ENCODE results near the gene UGGT1. TPM values are rescaled to one million over a fixed set of nuclear protein-coding genes. Genes with fewer than 3 reads are reported as not detected.

Gene UGGT1
- total and polyA plus RNA-seq, 7 donors, result 1.8 to 47.9 (median 21.5) TPM

DNA sequence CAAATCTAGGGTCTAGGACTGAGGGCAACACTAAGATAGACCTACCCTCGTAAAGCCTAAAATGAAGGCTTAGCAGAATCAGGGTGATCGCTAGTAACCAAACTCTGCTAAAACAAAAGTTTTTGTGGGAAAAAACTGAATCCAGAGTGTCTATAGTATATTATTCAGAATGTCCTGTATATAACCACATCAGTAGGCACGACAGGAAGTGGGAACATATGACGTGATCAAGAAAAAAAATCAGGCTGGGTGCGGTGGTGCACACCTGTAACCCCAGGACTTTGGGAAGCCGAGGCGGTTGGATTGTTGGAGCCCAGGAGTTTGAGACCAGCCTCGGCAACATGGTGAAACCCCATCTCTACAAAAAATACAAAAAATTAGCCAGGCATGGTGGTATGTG is 106.1 kb downstream of the UGGT1 start:
- Histone ChIP-seq H3K27ac (peak overlapping the region; percentile 30 to 73 (median 63)), H3K4me1 (peaks cover 0 to 23% (median 18%) of the 10 kb centered on the region in 4 donors), H3K4me3 (no peak overlapping the region), H3K36me3 (no peaks in the 10 kb centered on the region), H3K9me3 (no peaks in the 10 kb centered on the region), H3K27me3 (no peaks in the 10 kb centered on the region)
- no peak for DNase-seq
- 78 to 89% methylated on average over 8 of the region's 8 CpGs for WGBS, 2 donors
- intact Hi-C loops (cut with DNase I), result loop anchor here (5.0 kb wide), 1 partner anchor 35 kb away; no protein-coding TSS in a partner anchor
- TF ChIP-seq, protein P1, sequence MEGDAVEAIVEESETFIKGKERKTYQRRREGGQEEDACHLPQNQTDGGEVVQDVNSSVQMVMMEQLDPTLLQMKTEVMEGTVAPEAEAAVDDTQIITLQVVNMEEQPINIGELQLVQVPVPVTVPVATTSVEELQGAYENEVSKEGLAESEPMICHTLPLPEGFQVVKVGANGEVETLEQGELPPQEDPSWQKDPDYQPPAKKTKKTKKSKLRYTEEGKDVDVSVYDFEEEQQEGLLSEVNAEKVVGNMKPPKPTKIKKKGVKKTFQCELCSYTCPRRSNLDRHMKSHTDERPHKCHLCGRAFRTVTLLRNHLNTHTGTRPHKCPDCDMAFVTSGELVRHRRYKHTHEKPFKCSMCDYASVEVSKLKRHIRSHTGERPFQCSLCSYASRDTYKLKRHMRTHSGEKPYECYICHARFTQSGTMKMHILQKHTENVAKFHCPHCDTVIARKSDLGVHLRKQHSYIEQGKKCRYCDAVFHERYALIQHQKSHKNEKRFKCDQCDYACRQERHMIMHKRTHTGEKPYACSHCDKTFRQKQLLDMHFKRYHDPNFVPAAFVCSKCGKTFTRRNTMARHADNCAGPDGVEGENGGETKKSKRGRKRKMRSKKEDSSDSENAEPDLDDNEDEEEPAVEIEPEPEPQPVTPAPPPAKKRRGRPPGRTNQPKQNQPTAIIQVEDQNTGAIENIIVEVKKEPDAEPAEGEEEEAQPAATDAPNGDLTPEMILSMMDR (IDR thresholded peaks at IDR 0.05), result no peak
- TF ChIP-seq POLR2A (IDR thresholded peaks at IDR 0.05) (no peak), POLR2AphosphoS5 (IDR thresholded peaks at IDR 0.05) (no peak), EP300 (IDR thresholded peaks at IDR 0.05) (no peak)

DNA sequence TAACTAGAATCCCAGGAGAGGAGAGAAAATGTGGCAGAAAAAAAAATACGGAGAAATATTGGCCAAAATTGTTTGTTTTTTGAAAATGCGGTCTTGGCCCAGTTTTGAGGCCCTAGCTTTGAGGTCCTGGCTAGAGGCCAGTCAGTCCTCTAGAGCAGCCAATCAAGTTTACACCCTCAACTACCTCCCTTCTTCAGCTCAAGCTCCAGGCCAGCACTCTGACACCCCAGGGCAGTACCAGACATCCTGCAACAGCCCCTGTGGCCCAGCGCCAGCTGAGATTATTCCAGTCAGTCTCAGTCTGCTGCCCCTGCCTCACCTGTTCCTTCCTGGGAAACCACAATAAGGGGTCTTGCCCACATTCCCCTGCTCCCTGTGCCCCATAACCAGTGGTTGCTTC is 107.7 kb downstream of the UGGT1 start:
- no peak for DNase-seq
- H3K36me3 ChIP-seq, result no peaks in the 10 kb centered on the region
- H3K4me1 ChIP-seq, result peaks cover 0 to 23% (median 18%) of the 10 kb centered on the region in 4 donors
- TF ChIP-seq, protein P1 (IDR thresholded peaks at IDR 0.05), result no peak
- TF ChIP-seq EP300 (IDR thresholded peaks at IDR 0.05) (no peak), POLR2A (IDR thresholded peaks at IDR 0.05) (no peak), POLR2AphosphoS5 (IDR thresholded peaks at IDR 0.05) (no peak)
- no peaks in the 10 kb centered on the region for H3K27me3 ChIP-seq
- intact Hi-C loops (cut with DNase I), result loop anchor here (5.0 kb wide), 1 partner anchor 34 kb away; no protein-coding TSS in a partner anchor
- H3K4me3 ChIP-seq, result no peak overlapping the region
- 81 to 89% methylated on average over 3 of the region's 3 CpGs for WGBS, 2 donors
- H3K27ac ChIP-seq, result no peak overlapping the region
- no peaks in the 10 kb centered on the region for H3K9me3 ChIP-seq

DNA sequence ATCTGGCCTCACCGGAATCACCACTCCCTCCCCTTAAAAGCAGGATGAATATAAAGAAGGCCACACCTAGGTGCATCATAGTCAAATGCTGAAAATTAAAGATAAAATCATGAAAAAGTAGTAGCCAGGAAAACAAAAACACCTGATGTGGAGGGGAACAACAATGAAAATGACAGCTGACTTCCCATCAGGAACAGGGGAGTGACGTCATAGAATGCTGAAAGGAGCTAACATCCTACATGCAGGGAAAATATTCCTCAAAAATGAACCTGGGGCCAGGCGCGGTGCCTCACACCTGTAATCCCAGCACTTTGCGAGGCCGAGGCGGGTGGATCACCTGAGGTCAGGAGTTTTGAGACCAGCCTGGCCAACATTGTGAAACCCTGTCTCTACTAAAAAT is 108.1 kb downstream of the UGGT1 start:
- WGBS, 2 donors, result 87 to 92% methylated on average over 7 of the region's 7 CpGs
- TF ChIP-seq EP300 (IDR thresholded peaks at IDR 0.05) (no peak), POLR2AphosphoS5 (IDR thresholded peaks at IDR 0.05) (no peak), POLR2A (IDR thresholded peaks at IDR 0.05) (no peak)
- TF ChIP-seq, protein P1 (IDR thresholded peaks at IDR 0.05), result no peak
- Histone ChIP-seq H3K27me3 (no peaks in the 10 kb centered on the region), H3K36me3 (no peaks in the 10 kb centered on the region), H3K4me1 (peaks cover 0 to 23% (median 18%) of the 10 kb centered on the region in 4 donors), H3K9me3 (no peaks in the 10 kb centered on the region), H3K4me3 (no peak overlapping the region), H3K27ac (no peak overlapping the region)
- intact Hi-C loops (cut with DNase I), result loop anchor here (5.0 kb wide), 1 partner anchor 33 kb away; no protein-coding TSS in a partner anchor
- DNase-seq, result no peak

DNA sequence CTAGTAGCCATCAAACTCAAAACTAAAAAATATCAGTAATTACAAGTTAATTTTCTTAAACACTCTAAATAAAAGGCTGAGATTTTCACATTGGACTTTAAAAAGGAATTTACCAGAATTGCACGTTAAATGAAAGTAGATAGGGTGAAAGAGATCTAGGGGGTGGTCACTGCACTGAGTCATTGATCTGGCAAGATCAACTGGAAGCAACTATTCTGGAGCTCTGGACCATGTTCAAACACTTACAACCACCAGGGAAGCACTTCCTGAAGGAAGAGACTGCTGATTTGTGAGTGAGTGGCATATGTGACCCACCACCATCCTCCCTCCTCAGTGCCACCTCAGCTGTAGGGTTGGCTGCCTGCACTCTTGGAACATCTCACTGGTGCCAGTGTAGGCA is 111.8 kb downstream of the UGGT1 start:
- no peaks in the 10 kb centered on the region for H3K27me3 ChIP-seq
- H3K36me3 ChIP-seq, result no peaks in the 10 kb centered on the region
- DNase-seq, result no peak
- H3K4me1 ChIP-seq, result peaks cover 0 to 5% (median 0%) of the 10 kb centered on the region in 4 donors
- intact Hi-C loops (cut with DNase I), result no loop called here
- H3K4me3 ChIP-seq, result no peak overlapping the region
- H3K9me3 ChIP-seq, result no peaks in the 10 kb centered on the region
- no peak overlapping the region for H3K27ac ChIP-seq
- WGBS, 2 donors, result 78 to 81% methylated on average over 1 of the region's 1 CpG
- TF ChIP-seq POLR2AphosphoS5 (IDR thresholded peaks at IDR 0.05) (no peak), POLR2A (IDR thresholded peaks at IDR 0.05) (no peak), EP300 (IDR thresholded peaks at IDR 0.05) (no peak)
- TF ChIP-seq, protein P1 (IDR thresholded peaks at IDR 0.05), result no peak

DNA sequence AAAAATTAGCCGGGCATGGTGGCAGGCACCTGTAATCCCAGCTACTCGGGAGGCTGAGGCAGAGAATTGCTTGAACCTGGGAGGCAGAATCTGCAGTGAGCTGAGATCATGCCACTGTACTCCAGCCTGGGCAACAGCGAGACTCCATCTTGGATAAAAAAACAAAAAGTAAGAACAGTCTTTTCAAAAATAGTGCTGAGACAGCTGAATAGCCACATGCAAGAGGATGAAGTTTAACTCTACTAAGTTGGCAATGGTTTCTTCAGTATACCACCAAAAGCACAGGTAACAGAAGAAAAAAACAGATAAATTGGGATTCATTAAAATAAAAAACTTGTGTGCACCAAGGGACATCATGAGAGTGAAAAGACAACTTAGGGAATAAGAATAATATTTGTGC is 115.2 kb downstream of the UGGT1 start:
- H3K9me3 ChIP-seq, result no peaks in the 10 kb centered on the region
- WGBS, 2 donors, result 83 to 94% methylated on average over 3 of the region's 3 CpGs
- TF ChIP-seq POLR2A (IDR thresholded peaks at IDR 0.05), result no peak
- no peak for DNase-seq
- H3K4me1 ChIP-seq, result no peaks in the 10 kb centered on the region
- no peaks in the 10 kb centered on the region for H3K27me3 ChIP-seq
- no peak overlapping the region for H3K27ac ChIP-seq
- H3K36me3 ChIP-seq, result no peaks in the 10 kb centered on the region
- no peak overlapping the region for H3K4me3 ChIP-seq
- intact Hi-C loops (cut with DNase I), result no loop called here
